Limb (tissue), 2 donors: Measurements from ENCODE around the gene CPXM2.
A peak's percentile ranks its signal among the peaks of the same experiment; 100 is the strongest.

ENCODE experiments used
- DNase-seq, 2 donors: peaks; one replicate each; pipeline ENCODE4 v3.0.0-alpha.2; 2016; ENCODE audit errors: extremely low spot score in 2 of 2

The CPXM2 gene

DNA sequence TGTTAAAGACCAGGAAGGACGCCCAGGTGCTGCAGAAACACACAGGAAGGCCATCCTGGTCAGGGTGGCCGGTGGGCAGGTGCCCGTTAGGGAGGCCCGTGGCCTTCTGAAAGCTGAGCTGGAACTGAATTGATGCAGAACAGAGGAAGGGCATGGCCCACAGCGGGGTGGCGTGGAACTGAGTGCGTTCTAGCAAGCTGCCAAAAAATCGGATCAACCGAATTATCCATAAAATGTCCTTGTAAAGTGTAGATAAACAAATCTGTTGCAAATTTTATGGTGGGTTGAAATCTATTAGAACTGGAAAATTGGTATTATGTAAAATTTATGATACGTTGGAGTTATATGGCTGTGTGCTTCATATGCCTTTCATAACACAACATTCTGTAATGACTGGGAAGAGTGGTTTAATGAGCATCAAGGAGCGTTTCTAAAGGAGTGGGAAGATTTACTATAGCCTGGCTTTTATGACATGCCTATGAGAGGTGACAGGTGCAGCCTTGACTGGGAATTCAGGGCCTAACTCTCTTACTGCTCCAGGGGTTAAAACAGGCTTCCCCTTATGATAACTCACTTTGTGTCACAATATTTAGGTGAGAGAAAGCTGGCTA is 117.4 kb downstream of the CPXM2 start:
- DNase-seq: peak in 1 of 2 donors; percentile 11

DNA sequence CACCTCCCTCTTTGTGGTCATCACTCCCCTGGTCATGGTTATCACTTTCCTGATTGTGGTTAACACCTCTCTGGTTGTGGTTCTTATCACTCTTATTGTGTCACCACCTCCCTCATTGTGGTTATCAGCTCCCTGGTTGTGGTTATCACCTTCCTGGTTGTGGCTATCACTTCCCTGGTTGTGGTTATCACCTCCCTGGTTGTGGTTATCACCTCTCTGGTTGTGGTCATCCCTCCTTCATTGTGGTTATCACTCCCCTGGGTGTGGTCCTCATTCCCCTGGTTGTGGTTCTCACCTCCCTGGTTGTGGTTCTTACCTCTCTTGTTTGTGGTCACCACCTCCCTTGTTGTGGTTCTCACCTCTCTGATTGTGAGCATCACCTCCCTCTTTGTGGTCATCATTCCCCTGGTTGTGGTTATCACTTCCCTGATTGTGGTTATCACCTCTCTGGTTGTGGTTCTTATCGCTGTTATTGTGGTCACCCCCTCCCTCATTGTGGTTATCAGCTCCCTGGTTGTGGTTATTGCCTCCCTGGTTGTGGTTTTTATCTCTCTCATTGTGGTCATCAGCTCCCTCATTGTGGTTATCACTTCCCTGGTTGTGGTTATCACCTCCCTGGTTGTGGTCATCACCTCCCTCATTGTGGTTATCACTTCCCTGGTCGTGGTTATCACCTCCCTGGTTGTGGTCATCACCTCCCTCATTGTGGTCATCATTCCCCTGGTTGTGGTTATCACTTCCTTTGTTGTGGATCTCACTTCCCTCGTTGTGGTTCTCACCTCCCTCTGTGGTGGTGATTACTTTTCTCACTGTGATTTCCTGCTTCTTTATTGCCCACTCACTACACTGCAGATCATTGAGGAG is 118.7 kb downstream of the CPXM2 start:
- no peak for DNase-seq

DNA sequence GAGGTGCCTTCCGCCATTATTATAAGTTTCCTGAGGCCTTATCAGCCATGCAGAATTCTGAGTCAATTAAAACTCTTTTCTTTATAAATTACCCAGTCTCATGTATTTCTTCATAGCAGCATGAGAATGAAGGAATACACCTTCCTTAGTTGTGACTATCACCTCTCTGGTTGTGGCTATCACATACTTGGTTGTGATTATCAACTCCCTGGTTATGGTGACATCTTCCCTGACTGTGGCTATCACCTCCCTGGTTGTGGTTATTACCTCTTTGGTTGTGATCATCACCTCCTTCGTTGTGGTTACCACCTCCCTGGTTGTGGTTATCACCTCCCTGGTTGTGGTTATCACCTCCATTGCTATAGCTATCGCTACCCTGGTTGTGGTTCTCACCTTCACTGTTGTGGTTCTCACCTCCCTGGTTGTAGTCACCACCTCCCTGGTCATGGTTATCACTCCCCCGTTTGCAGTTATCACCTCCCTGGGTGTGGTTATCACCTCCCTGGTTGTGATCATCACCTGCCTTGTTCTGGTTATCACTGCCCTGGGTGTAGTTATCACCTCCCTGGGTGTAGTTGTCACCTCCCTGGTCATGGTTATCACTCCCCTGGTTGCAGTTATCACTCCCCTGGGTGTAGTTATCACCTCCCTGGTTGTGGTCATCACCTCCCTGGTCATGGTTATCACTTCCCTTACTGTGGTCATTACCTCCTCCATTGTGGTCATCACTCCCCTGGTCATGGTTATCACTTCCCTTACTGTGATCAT is 119.5 kb downstream of the CPXM2 start:
- DNase-seq: no peak

DNA sequence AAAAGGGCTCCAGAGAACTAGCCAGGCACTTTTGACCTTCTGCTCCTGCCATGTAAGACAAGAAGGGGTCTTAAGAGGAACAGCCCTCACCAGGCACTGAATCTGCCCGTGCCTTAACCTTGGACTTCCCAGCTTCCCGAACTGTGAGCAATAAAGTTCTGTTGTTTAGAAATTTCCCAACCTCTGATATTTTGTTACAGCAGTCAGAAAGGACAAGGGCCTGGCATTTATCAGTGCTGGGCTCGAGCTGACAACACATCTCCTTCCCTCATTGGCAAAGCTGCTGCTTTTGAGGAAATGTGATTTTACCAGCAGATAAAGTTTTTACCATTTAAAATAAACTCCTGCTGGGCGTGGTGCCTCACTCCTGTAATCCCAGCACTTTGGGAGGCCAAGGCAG is 122.0 kb downstream of the CPXM2 start:
- DNase-seq: no peak

DNA sequence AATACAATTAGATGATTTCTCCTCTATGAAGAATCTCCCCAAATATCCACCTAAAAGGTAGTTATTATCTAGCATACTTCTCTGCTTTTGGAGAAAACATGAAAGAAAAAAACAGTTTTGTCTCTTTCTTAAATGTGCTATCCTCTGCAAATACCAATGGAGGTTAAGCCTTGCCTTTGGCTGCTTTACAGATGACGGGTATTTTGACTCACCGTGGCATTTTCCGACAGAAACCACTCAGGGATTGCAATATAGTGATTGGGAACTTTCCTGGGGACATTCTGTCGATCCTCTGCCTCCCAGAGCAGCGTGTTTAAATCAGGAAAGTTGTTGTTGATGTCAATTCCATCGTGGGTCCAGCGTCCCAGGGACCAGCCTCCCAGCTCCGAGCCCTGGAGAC is 124.8 kb downstream of the CPXM2 start:
- DNase-seq: no peak

DNA sequence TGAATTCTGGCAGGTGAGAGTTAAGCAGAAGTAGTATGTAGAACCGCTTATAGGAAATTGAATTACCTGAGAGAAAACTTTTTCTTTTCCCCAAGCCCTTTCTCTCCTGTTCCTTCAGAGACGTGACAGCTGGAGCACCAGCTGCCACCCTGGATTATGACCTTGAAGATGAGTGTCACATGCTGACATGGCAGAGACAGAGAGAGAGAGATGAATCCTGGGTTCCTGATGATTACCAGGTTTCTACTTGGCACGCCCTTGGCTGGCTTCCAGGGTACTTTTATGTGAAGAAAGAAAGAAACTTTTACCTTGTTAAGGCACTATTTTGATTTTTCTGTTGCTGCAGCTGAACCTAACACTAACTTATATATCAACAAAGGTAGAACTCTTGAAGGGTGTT is 125.6 kb downstream of the CPXM2 start:
- no peak for DNase-seq

DNA sequence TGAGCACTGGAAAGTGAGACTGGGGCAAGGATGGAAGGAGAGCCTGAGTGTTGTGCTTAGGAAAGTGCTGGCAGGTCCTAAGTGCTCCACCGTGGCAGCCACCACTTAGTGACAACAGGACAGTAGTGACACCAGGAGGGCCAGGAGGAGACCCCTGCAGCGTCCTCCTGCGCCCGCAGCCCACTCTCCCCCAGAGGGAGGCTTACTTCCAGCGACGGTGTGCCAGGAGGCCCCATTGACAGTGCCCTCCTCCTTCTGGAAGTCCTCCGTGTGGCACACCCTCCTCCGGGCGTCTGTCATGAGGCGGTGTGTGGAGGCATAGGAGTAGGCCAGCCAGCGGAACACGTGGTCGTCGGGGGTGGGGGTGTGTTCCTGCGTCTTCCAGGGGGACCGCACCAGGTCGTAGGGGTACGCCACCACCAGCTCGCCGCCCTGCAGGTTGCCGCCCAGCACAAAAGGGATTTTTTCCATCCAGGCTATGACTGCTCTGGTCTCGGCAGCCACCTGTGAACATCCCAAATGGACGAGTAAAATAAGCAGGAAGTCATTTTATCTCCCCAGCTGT is 129.9 kb downstream of the CPXM2 start:
- no peak for DNase-seq

DNA sequence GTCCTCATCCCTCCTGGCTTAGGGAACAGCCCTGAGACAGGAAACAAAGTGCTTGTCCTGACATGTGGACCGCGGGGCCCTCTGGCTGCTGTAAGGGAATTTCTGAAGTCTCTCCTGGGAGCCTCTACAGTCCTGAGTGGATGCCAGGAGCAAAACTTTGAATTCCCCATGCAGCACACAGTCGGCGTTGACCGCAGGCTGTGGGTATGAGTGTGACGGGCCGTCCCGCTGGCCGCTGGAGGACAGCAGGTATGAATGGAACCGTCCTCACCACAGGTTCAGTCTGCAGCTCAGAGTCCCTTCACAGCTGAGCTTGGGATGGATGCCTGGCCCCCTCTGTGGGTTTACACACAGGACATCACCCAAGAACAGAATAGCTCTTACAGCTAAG is 130.6 kb downstream of the CPXM2 start:
- no peak for DNase-seq

DNA sequence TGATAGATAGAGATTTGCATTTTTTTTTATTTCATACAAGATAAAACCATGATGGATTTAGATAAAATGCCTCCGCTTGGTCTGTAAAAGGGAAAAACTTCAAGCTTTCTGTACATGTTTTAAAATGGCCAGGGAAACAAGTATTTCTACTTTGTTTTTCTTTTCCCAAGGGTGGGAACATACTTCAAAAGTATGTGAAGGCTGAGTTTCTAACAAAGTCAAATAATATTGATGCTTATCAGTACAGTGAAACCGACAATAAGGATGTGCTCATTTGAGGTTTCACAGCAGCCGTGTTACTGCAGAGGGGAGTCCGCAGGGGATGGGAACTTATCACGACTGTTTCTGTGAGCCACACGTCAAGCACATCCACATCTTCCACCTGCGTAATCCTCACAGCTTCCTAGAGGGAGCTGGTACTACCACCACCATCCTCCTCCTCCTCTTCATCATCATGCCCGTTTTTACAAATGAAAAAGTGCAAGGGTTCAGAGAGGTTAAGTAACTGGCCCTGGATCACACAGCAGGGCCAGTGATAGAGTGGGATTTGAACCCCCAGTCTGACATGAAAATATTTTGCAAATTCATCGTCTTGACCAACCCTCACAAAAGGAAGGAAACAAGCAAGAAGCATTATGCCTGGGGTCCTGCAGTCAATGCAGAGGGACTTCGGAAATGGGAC is 131.1 kb downstream of the CPXM2 start:
- DNase-seq: no peak

DNA sequence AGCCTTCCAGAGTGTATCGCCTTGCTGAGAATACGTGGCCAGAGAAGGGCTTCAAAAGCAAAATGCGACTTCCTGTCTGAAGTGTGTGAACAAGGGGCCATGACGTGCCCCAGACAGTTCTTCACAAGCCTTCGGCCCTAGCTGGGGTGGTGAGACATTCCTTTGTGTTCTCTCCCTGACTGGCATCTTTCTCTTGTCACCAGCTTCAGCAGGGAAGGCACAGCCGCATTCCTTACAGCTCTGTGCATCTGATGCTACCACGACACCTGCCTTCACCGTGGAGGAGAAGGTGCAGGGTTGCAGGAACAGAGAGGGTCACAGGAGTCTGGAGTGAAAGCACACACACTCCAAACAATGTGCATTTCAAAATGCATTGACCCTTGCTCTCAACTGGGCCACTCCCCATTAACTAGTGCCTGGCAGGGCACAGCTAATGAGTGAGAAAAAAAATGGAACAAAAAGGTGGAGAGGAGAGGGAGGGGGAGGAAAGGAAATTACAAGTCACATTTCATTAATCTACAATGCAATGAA is 132.0 kb downstream of the CPXM2 start:
- DNase-seq: no peak

DNA sequence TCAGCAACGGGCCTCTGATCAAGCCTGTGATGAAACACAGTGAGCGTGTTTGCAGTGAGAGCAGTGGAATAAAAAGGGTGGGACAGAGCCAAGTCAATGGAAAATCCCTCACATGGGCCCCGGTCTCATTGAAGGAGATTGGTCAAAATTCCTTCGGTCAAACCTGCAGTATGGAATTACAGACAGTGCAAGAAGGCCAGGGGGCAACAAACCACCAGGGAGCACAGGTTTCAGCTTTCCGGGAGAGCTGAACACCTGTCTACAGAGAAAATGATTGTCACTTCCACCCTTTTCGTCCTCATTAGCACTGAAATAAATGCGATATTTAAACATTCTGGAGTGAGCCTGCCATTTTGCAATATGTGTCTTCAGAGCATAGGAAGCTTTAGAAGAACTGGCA is 132.6 kb downstream of the CPXM2 start:
- no peak for DNase-seq

DNA sequence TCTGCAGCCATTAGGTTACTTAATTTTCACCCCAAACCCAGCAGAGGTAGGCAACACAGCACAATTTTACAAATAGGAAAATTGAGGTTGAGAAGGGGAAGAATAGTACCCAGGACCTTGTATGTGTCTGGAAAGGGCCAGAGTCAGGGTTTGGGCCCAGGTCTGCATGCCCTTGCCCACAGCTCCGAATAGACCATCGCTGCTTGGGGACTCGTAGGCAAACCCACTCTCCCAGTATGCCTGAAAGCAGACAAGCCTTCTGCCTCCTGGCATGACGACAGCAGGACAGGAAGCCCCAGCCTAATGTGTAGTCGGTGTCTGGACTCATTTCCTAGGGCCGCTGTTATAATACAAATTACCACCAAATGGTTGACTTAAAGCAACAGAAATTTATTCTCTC is 133.8 kb downstream of the CPXM2 start:
- DNase-seq: no peak

DNA sequence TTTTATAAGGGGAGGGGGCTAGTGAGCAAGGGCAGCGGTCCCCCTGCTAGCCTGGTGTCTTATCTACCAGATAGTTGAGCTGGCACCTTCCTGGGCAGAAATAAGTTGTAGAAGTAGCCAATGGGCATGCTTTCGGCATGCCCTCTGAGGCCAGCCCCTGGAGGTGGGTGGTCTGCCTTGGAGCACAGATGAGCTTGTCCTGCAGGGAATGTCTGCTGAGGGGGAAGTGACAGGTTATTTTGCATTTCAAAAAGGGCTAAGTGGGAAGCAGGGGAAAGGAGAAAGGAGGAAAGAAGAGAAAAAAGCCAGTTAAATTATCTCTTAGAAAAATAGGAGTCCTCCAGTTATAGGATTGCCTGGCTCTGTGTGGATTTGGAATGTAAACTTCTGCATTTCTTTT is 136.5 kb downstream of the CPXM2 start:
- no peak for DNase-seq

DNA sequence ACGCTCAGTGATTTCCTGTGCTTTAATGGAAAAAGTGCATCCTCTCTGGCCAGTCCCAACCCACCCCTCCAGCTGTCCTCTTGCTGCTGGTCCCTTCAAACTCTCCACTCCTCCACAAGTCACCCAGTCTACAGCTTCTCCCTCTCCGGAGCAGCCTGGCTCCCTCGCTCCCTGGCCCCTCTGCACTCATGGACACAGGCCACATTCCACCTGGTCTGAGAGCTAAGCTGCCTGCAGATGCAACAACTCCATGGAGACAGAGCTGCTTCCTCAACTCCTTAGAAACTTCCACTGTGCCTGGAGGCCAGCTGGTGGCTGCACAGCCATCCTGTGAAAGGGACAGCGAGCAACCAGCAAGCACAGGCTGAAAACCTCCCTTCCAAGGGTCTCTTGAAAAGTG is 137.5 kb downstream of the CPXM2 start:
- no peak for DNase-seq

DNA sequence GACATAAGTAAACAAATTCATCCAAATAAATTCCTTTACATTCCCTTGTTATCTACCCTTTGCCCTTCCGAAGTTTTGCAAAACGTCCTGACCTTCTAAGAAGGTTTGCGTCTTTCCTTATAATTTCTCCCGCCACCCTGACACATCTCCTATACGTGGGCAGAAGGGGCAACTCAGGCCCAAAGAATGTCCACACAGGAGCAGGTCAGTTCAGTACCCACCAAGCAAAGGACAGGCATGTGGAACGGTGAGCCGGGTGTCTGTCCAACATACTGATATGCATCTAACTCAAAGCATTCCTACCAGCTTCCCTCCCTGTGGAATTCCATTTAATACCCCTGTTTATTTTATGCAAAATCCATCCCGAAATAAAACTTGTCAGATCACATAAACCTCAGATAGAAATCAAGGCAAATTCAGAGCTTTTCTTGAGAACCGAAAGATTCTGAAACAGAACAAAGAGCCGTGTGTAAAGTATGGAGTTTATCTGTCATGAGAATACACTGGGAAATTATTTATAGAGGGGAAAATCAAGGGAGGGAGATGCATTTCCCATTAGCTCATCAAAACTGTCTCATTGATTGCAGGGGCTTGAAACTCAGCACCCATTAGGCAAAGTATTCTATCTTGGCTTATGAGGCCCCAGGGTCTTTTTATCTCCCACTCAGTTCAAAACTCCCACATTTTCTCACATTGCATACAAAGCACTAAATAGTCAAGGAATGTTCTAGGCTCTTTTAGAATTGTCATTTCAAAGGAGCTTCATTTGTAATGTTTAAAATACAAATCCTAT is 140.1 kb downstream of the CPXM2 start:
- DNase-seq: no peak

DNA sequence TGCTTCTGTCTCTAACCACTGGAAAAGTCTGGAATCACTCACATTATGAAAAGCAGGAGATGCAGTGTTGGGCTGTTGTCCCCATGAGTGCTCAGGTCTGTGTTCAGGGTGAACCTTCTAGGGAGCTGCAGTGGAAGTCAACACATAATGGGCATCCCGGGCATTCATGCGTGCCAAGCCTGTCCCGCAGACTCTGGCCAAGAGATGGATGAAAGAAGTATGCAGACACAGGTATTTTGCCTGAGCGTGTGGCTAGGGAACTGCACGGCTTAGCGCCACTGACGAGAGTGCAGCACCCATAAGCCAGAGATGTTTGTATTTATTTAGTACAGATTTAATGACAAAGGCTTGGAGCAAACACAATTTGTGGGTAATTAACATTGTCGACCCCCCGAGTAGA is 140.7 kb downstream of the CPXM2 start:
- no peak for DNase-seq

DNA sequence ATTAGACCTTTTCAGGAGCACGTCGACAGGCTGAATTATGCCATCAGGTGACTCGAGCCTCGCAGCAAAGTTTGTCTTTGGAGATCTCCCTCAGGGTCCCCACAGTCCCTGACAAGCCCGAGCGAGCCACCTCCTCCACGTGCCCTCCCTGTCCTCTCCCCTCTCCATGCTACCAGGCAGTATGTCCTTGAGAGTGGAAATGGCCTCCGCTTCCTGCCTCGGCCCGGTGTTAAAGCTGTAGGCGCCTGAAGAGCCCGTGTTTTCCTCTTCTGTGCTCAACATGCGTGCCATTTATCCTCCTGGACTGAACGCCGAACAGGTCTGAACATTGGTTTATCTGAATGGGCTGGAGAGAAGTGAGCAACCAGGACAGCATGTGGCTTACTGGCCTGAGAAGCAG is 142.9 kb downstream of the CPXM2 start:
- no peak for DNase-seq

DNA sequence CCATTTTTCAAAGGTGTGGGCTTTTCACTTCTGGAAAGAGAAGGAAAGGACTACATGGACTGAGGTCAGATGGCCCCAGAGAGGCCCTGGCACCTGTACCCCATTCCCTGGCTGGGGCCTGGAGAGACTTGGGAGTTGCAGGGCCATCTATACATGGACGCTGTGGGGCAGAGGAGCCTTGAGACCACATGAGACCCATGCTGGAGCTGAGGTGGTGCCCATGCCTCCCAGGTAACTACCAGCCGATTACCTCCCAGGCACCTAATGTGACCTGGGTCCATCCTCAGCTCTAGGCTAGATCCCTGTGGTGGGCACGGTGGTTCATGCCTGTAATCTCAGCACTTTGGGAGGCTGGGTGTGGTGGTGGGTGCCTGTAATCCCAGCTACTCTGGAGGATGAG is 144.2 kb downstream of the CPXM2 start:
- DNase-seq: no peak

DNA sequence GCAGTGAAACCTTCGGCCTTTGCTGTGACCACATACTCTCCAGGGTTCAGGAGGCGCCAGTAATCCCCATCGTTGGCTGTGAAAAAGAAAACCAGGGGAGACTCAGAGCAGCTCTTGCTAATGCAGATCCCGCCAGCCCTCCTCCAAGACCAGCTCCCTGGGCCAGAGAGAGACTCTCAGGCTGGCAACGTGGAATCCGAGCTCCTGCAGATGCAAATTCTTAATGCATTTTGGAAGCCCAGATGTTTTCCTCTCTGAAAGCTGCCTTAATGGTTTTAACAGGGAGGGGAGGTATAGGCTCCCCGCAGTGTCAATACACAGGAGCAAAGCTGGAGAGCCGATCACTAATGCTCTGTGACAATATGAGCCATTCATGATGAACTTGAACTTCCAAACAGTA is 144.7 kb downstream of the CPXM2 start:
- no peak for DNase-seq

DNA sequence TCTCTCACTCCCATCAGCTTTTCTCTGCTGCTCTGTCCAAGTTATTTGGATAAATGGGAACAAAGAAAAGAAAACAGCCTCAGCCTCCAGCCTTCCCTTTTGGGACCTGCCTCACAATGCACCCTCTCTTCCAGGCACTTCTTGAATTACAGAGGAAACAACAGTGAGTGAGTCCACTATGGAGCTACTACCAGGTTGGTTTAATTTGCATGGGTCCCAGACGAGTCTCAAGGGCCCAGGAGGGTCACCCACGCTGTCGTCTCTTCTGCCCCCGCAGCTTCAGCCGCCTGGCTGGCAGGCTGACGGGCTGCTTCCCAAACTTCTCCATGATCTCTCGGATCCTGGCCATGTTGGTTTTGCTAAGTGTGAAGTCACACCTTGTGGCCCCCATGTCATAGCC is 145.1 kb downstream of the CPXM2 start:
- no peak for DNase-seq

DNA sequence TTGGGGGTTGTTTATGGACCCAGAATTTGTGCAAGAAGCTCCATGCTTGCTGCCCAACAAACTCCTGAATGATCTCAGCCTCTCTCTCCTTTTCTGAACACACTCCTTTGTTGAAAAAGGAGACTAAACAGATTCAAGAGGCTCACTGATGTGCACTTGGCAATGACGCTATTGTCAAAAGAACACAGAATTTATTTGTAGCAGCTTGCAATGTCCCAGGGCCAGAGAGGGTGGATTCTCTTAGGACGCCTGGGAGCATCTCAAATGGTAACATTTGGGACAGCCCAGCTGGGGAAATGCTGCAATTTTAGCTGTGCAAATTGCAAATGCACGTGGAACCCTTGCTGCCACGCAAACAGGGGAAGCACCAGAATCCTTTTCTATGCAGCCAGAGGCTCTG is 145.5 kb downstream of the CPXM2 start:
- peak in 1 of 2 donors; percentile 2 for DNase-seq
